IPS-20b (cell line): Measurements from ENCODE around the gene CAPN5.
"Not testable (repeated sequence)": the region's sequence is repeated elsewhere in the genome, so short reads cannot be mapped to it uniquely, and the experiment has no call there.

Source experiments
- H3K27ac ChIP-seq: one replicate; pipeline ENCODE4 v1.5.1; 2013; ENCODE audit warnings: low read length
- H3K27me3 ChIP-seq: 2 replicates; pipeline ENCODE4 v1.6.1; 2013; ENCODE audit warnings: mild to moderate bottlenecking, low read length, inconsistent platforms; ENCODE audit not compliant: insufficient read depth
- H3K36me3 ChIP-seq: 2 replicates; pipeline ENCODE4 v1.6.1; 2013; ENCODE audit warnings: low read depth, mild to moderate bottlenecking, inconsistent platforms, low read length, moderate library complexity; ENCODE audit not compliant: insufficient read depth
- H3K4me1 ChIP-seq: 2 replicates; pipeline ENCODE4 v1.6.1; 2013; ENCODE audit warnings: mild to moderate bottlenecking, control low read depth, inconsistent platforms, low read length, moderate library complexity; ENCODE audit not compliant: insufficient read depth
- H3K4me3 ChIP-seq: 2 replicates; pipeline ENCODE4 v1.5.1; 2013; ENCODE audit warnings: mild to moderate bottlenecking, low read length, inconsistent platforms
- H3K9ac ChIP-seq: 2 replicates; pipeline ENCODE4 v1.6.1; 2013; ENCODE audit warnings: low read depth, mild to moderate bottlenecking, inconsistent platforms, low read length, moderate library complexity
- H3K9me3 ChIP-seq: 2 replicates; pipeline ENCODE4 v1.6.1; 2013; ENCODE audit warnings: mild to moderate bottlenecking, low read depth, low read length, inconsistent platforms; ENCODE audit not compliant: insufficient read depth

The CAPN5 gene

GRCh38 chr11:77044886-77045285, 21.9 kb upstream of the CAPN5 start:
- Histone ChIP-seq H3K36me3 (no peaks in the 10 kb centered on the region), H3K4me1 (peaks cover 4% of the 10 kb centered on the region; the same call in 1 of the 2 replicates), H3K27me3 (peaks cover 42% of the 10 kb centered on the region), H3K9ac (no peak overlapping the region), H3K27ac (no peak overlapping the region), H3K4me3 (no peak overlapping the region), H3K9me3 (no peaks in the 10 kb centered on the region; the same call in 1 of the 2 replicates)

- Histone ChIP-seq H3K9me3 (no peaks in the 10 kb centered on the region), H3K36me3 (no peaks in the 10 kb centered on the region), H3K4me1 (peaks cover 4% of the 10 kb centered on the region; the same call in 1 of the 2 replicates), H3K4me3 (peak overlapping the region; percentile 34; the same call in 1 of the 2 replicates), H3K9ac (no peak overlapping the region), H3K27ac (no peak overlapping the region), H3K27me3 (peaks cover 30% of the 10 kb centered on the region)
Measured at GRCh38 chr11:77046060-77046501, 20.7 kb upstream of the CAPN5 start.

- Histone ChIP-seq H3K9ac (no peak overlapping the region; the same call in 1 of the 2 replicates), H3K27ac (peak overlapping the region; percentile 33)
Measured at GRCh38 chr11:77047007-77047927, 19.5 kb upstream of the CAPN5 start.

DNA sequence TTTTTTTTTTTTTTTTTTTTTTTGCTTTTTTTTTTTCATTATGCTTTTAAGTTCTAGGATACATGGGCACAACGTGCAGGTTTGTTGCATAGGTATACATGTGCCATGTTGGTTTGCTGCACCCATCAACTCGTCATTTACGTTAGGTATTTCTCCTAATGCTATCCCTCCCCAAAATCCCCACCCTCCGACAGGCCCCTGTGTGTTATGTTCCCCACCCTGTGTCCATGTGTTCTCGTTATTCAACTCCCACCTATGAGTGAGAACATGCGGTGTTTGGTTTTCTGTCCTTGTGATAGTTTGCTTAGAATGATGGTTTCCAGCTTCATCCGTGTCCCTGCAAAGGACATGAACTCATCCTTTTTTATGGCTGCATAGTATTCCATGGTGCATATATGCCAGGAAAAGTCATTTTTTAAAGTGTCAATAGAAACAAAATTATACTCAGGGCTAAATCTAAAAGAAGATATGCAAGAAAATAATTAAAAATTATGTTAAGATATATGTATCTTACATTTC, 18.8 kb upstream of the CAPN5 start:
- not testable (repeated sequence) for H3K9ac ChIP-seq, H3K4me1 ChIP-seq, H3K27ac ChIP-seq, H3K36me3 ChIP-seq, H3K9me3 ChIP-seq, H3K4me3 ChIP-seq
- peaks cover 17% of the 10 kb centered on the region for H3K27me3 ChIP-seq

More at GRCh38 chr11:77047007-77047927, 19.5 kb upstream of the CAPN5 start:
- H3K4me1 ChIP-seq = peaks cover 4% of the 10 kb centered on the region; the same call in 1 of the 2 replicates
- peaks cover 19% of the 10 kb centered on the region for H3K27me3 ChIP-seq
- H3K4me3 ChIP-seq = peak overlapping the region; percentile 51; the same call in 1 of the 2 replicates
- H3K9me3 ChIP-seq = no peaks in the 10 kb centered on the region
- H3K36me3 ChIP-seq = no peaks in the 10 kb centered on the region

DNA sequence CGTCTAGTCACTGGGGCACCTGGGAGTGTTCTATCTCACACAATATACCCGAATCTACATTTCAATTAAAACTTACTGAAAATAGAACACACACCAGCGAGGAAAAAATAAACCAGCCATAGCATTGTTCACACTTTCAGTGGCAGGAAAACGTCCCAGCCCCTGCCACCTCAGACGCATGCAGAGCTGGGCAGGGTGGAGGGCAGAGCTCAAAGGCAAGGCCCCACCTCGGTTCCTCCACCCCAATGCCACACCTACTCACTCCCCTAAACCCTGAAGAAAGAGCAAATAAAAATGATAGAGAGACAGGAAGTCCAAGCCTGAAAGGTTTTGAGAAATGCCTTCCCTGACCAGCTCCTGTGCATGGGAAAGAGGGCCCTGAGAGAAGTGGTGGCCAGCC, 17.7 kb upstream of the CAPN5 start:
- Histone ChIP-seq H3K4me1 (peaks cover 4% of the 10 kb centered on the region; the same call in 1 of the 2 replicates), H3K9me3 (no peaks in the 10 kb centered on the region), H3K36me3 (no peaks in the 10 kb centered on the region), H3K4me3 (no peak overlapping the region), H3K9ac (no peak overlapping the region), H3K27me3 (peaks cover 17% of the 10 kb centered on the region), H3K27ac (no peak overlapping the region)

DNA sequence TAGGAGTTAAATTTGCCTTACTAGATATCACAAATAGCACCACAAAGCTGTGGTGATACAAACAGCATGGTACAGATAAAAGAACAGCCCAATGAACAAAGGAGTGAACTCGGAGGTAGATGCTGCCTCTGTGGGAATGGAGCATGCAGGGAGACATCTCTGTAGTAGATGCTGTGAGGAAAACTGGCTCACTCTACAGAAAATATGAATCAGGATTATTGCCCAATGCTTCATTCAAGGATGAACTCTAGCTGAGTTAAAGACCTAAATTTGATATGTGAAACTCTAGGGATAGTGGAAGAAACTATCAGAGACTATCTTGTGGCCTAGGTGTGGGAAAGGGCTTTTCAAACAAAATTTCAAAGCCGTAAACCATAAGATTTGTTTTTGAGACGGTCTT, 15.3 kb upstream of the CAPN5 start:
- Histone ChIP-seq H3K9me3 (no peaks in the 10 kb centered on the region), H3K27ac (no peak overlapping the region), H3K4me3 (no peak overlapping the region), H3K9ac (no peak overlapping the region), H3K27me3 (peaks cover under 1% of the 10 kb centered on the region; the same call in 1 of the 2 replicates), H3K4me1 (peaks cover 2% of the 10 kb centered on the region; the same call in 1 of the 2 replicates), H3K36me3 (no peaks in the 10 kb centered on the region)

GRCh38 chr11:77052518-77052917, 14.3 kb upstream of the CAPN5 start:
- Histone ChIP-seq H3K27ac (no peak overlapping the region), H3K36me3 (no peaks in the 10 kb centered on the region), H3K27me3 (no peaks in the 10 kb centered on the region), H3K4me1 (no peaks in the 10 kb centered on the region; the same call in 1 of the 2 replicates), H3K9me3 (no peaks in the 10 kb centered on the region), H3K9ac (no peak overlapping the region), H3K4me3 (no peak overlapping the region)

GRCh38 chr11:77053217-77054015, 13.4 kb upstream of the CAPN5 start:
- no peaks in the 10 kb centered on the region for H3K27me3 ChIP-seq
- H3K4me3 ChIP-seq = no peak overlapping the region
- no peak overlapping the region for H3K9ac ChIP-seq

DNA sequence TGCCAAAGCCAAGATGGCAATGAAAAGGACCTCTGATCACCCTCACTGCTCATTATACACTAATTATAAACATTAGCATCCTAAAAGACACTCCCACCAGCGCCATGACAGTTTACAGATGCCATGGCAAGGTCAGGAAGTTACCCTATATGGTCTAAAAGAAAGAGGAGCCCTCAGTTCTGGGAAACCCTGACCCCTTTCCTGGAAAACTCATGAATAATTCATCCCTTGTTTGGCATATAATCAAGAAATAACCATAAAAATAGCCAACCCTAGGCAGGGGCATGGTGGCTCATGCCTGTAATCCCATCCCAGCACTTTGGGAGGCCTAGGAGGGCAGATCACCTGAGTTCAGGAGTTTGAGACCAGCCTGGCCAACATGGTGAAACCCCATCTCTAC, 12.7 kb upstream of the CAPN5 start:
- H3K9me3 ChIP-seq = no peaks in the 10 kb centered on the region
- no peaks in the 10 kb centered on the region for H3K36me3 ChIP-seq
- H3K4me1 ChIP-seq = no peaks in the 10 kb centered on the region; the same call in 1 of the 2 replicates
- no peaks in the 10 kb centered on the region for H3K27me3 ChIP-seq
- no peak overlapping the region for H3K27ac ChIP-seq
- H3K9ac ChIP-seq = no peak overlapping the region
- H3K4me3 ChIP-seq = no peak overlapping the region

More at GRCh38 chr11:77053217-77054015, 13.4 kb upstream of the CAPN5 start:
- Histone ChIP-seq H3K36me3 (no peaks in the 10 kb centered on the region), H3K4me1 (no peaks in the 10 kb centered on the region; the same call in 1 of the 2 replicates), H3K9me3 (no peaks in the 10 kb centered on the region), H3K27ac (no peak overlapping the region)

- Histone ChIP-seq H3K4me1 (no peaks in the 10 kb centered on the region; the same call in 1 of the 2 replicates), H3K27ac (no peak overlapping the region), H3K27me3 (no peaks in the 10 kb centered on the region), H3K9ac (no peak overlapping the region), H3K9me3 (no peaks in the 10 kb centered on the region), H3K36me3 (no peaks in the 10 kb centered on the region), H3K4me3 (no peak overlapping the region)
Measured at GRCh38 chr11:77055101-77055561, 11.6 kb upstream of the CAPN5 start.

GRCh38 chr11:77055913-77056312, 10.9 kb upstream of the CAPN5 start:
- H3K27ac ChIP-seq = no peak overlapping the region
- H3K9ac ChIP-seq = no peak overlapping the region
- H3K36me3 ChIP-seq = no peaks in the 10 kb centered on the region
- H3K4me1 ChIP-seq = no peaks in the 10 kb centered on the region; the same call in 1 of the 2 replicates
- no peaks in the 10 kb centered on the region for H3K9me3 ChIP-seq
- H3K4me3 ChIP-seq = no peak overlapping the region
- no peaks in the 10 kb centered on the region for H3K27me3 ChIP-seq
